Testis (tissue), 2 donors: ENCODE data around the gene NKIRAS2.

Experiments used
- POLR2A ChIP-seq: fragments of 450-650 bp; IDR thresholded peaks from one replicate; pipeline ENCODE4 v1.6.1; 2017; ENCODE audit warnings: antibody characterized with exemption, mild to moderate bottlenecking, moderate library complexity
- TF ChIP-seq, protein P1 (sequence below), 3 experiments: fragments of 450-650 bp in 2 of 3; fragments of 200-600 bp in 1 of 3; sonication (generic) in 1 of 3; IDR thresholded peaks; one replicate each; pipeline ENCODE4 v1.5.1; 2016 to 2019; ENCODE audit warnings: antibody characterized with exemption in 3 of 3, mild to moderate bottlenecking in 2 of 3, moderate library complexity in 1 of 3

DNA sequence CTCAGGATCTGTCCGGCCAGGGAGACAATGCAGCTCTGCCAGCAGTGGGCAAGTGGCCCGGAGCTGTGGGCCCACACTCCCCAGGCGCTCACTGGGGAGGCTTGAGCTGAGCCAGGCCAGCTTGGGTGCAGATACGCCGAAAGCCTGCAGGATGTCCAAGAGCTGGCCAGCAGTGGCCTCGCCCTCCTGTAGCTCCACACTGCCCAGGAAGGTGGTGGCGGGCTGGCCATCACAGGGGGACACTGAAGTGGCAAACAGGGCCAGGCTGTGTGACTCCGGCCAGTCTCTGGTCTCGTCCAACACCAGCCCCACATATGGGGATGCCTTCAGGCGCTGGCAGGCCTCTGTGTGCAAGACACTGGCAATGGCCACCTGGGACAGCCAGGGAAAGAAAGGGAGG lies 20.9 kb downstream of the NKIRAS2 start:
- TF ChIP-seq, protein P1, sequence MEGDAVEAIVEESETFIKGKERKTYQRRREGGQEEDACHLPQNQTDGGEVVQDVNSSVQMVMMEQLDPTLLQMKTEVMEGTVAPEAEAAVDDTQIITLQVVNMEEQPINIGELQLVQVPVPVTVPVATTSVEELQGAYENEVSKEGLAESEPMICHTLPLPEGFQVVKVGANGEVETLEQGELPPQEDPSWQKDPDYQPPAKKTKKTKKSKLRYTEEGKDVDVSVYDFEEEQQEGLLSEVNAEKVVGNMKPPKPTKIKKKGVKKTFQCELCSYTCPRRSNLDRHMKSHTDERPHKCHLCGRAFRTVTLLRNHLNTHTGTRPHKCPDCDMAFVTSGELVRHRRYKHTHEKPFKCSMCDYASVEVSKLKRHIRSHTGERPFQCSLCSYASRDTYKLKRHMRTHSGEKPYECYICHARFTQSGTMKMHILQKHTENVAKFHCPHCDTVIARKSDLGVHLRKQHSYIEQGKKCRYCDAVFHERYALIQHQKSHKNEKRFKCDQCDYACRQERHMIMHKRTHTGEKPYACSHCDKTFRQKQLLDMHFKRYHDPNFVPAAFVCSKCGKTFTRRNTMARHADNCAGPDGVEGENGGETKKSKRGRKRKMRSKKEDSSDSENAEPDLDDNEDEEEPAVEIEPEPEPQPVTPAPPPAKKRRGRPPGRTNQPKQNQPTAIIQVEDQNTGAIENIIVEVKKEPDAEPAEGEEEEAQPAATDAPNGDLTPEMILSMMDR (IDR thresholded peaks at IDR 0.05) = no peak
- no peak for TF ChIP-seq POLR2A
